A549 (cell line): Measurements from ENCODE around the gene TCHHL1. TPM values are rescaled to one million over a fixed set of nuclear protein-coding genes. Genes with fewer than 3 reads are reported as not detected.

Source experiments
- ATAC-seq, 2 experiments: fragments of 200-7000 bp in 1 of 2; fragments of >200 bp in 1 of 2; cut with Nextera tagmentation in 1 of 2; cut with Tn5 transposase in 1 of 2; 3 replicates each; pipeline versions ENCODE4 v1.8.0 to v1.9.1; 2018 to 2020; ENCODE audit warnings: mild to moderate bottlenecking in 1 of 2, moderate library complexity in 1 of 2
- CTCF ChIA-PET: fragments of 300-600 bp; sonication (Branson Sonifier 250); formaldehyde crosslinking; extraction: SDS; loops from one replicate; lab custom pipeline; 2021; ENCODE audit warnings: antibody characterized with exemption, inconsistent platforms; lab: Yijun Ruan, JAX
- POLR2A ChIA-PET: fragments of 350-600 bp; formaldehyde crosslinking; extraction: SDS; loops from one replicate; lab custom pipeline; 2021; ENCODE audit warnings: antibody characterized with exemption, inconsistent platforms; lab: Yijun Ruan, JAX
- DNase-seq, 2 experiments: peaks; one replicate each; pipeline versions ENCODE4 v3.0.0 to v3.0.0-alpha.2; 2011 to 2016; ENCODE audit warnings: low read depth in 1 of 2, low spot score in 1 of 2
- FAIRE-seq: peaks from 2 replicates; lab custom pipeline; 2011; peaks lifted over from hg19 to GRCh38; lab: Jason Lieb, UNC
- H3K27ac ChIP-seq, 2 experiments: fragments of >200 bp; sonication (Bioruptor Twin); formaldehyde crosslinking; 3 replicates each; pipeline ENCODE4 v1.5.1; 2016 to 2017
- H3K4me1 ChIP-seq: fragments of >200 bp; sonication (Bioruptor Twin); formaldehyde crosslinking; 3 replicates; pipeline ENCODE4 v1.6.1; 2016
- H3K4me2 ChIP-seq: fragments of >200 bp; sonication (Bioruptor Twin); formaldehyde crosslinking; 3 replicates; pipeline ENCODE4 v1.6.1; 2016
- H3K4me3 ChIP-seq: fragments of >200 bp; sonication (Bioruptor Twin); formaldehyde crosslinking; 3 replicates; pipeline ENCODE4 v1.5.1; 2016
- H3K9me3 ChIP-seq: fragments of >200 bp; sonication (Bioruptor Twin); formaldehyde crosslinking; 3 replicates; pipeline ENCODE4 v1.6.1; 2016
- BCL3 ChIP-seq: fragments of >200 bp; sonication (Bioruptor Twin); formaldehyde crosslinking; IDR thresholded peaks from 3 replicates; pipeline ENCODE4 v1.6.1; 2016
- CHD2 ChIP-seq: fragments of 150-350 bp; IDR thresholded peaks from 2 replicates; pipeline ENCODE4 v1.6.1; 2014; ENCODE audit warnings: low read length; ENCODE audit not compliant: partially characterized antibody
- CHD4 ChIP-seq: fragments of 200-600 bp; sonication (generic); IDR thresholded peaks from 2 replicates; pipeline ENCODE4 v1.6.1; 2016; ENCODE audit warnings: antibody characterized with exemption, mild to moderate bottlenecking, borderline replicate concordance
- CTCF ChIP-seq: fragments of >200 bp; sonication (Bioruptor Twin); formaldehyde crosslinking; IDR thresholded peaks from 3 replicates; pipeline ENCODE4 v1.5.1; 2016
- EP300 ChIP-seq, 2 experiments: fragments of >200 bp; sonication (Bioruptor Twin); formaldehyde crosslinking; IDR thresholded peaks; 2 replicates in 1 of 2; 3 replicates in 1 of 2; pipeline ENCODE4 v1.6.1; 2016 to 2017
- ESRRA ChIP-seq: fragments of 150-350 bp; IDR thresholded peaks from 2 replicates; pipeline ENCODE4 v1.6.1; 2014; ENCODE audit warnings: mild to moderate bottlenecking, low read length, borderline replicate concordance
- FOSB ChIP-seq: fragments of 250-450 bp; sonication (Bioruptor Pico); IDR thresholded peaks from 2 replicates; pipeline ENCODE4 v1.5.0; 2020; ENCODE audit warnings: mild to moderate bottlenecking, moderate library complexity
- FOSL2 ChIP-seq, 2 experiments: fragments of 450-650 bp in 1 of 2; fragments of >200 bp in 1 of 2; sonication (Bioruptor Twin) in 1 of 2; formaldehyde crosslinking; IDR thresholded peaks; 2 replicates each; pipeline versions ENCODE4 v1.5.0 to v1.6.1; 2016 to 2020; ENCODE audit warnings: mild to moderate bottlenecking in 1 of 2, moderate library complexity in 1 of 2
- GATA3 ChIP-seq: IDR thresholded peaks from 2 replicates; pipeline ENCODE4 v1.6.1; 2012; ENCODE audit warnings: borderline replicate concordance
- HEYL ChIP-seq: fragments of 250-450 bp; sonication (Bioruptor Pico); IDR thresholded peaks from 2 replicates; pipeline ENCODE4 v1.8.0; 2021; ENCODE audit warnings: mild to moderate bottlenecking, moderate library complexity
- HMGXB4 ChIP-seq: fragments of 250-450 bp; sonication (Bioruptor Pico); IDR thresholded peaks from 2 replicates; pipeline ENCODE4 v1.5.0; 2021; ENCODE audit warnings: mild to moderate bottlenecking, moderate library complexity, borderline replicate concordance
- HOXB5 ChIP-seq: fragments of 250-450 bp; sonication (Bioruptor Pico); IDR thresholded peaks from 2 replicates; pipeline ENCODE4 v1.5.0; 2020; ENCODE audit warnings: mild to moderate bottlenecking, moderate library complexity
- JUNB ChIP-seq: fragments of >200 bp; sonication (Bioruptor Twin); formaldehyde crosslinking; IDR thresholded peaks from 2 replicates; pipeline ENCODE4 v1.6.1; 2016
- KDM1A ChIP-seq: fragments of 200-600 bp; sonication (generic); IDR thresholded peaks from 2 replicates; pipeline ENCODE4 v1.6.1; 2016; ENCODE audit warnings: low read depth, mild to moderate bottlenecking
- KDM5A ChIP-seq: fragments of 200-600 bp; sonication (generic); IDR thresholded peaks from 2 replicates; pipeline ENCODE4 v1.6.1; 2016; ENCODE audit warnings: antibody characterized with exemption, mild to moderate bottlenecking
- MAX ChIP-seq: IDR thresholded peaks from 2 replicates; pipeline ENCODE4 v1.6.1; 2012
- MYC ChIP-seq: IDR thresholded peaks from 2 replicates; pipeline ENCODE4 v1.6.1; 2012; ENCODE audit warnings: mild to moderate bottlenecking, inconsistent platforms, low read length, improper control_type of control experiment, borderline replicate concordance
- NFE2L2 ChIP-seq: fragments of 150-350 bp; conservative IDR thresholded peaks from 2 replicates; pipeline ENCODE4 v1.6.1; 2014; ENCODE audit warnings: low read length
- NPAS2 ChIP-seq: fragments of 250-450 bp; sonication (Bioruptor Pico); IDR thresholded peaks from 2 replicates; pipeline ENCODE4 v1.8.0; 2022; ENCODE audit warnings: mild to moderate bottlenecking, moderate library complexity, borderline replicate concordance
- NR3C1 ChIP-seq: fragments of >200 bp; sonication (Bioruptor Twin); formaldehyde crosslinking; IDR thresholded peaks from 3 replicates; pipeline ENCODE4 v1.6.1; 2017
- POLR2A ChIP-seq: IDR thresholded peaks from 2 replicates; pipeline ENCODE4 v1.6.1; 2012; ENCODE audit warnings: mild to moderate bottlenecking, low read length
- RAD21 ChIP-seq, 2 experiments: fragments of >200 bp in 1 of 2; sonication (Bioruptor Twin) in 1 of 2; formaldehyde crosslinking in 1 of 2; IDR thresholded peaks in 1 of 2; conservative IDR thresholded peaks in 1 of 2; 2 replicates in 1 of 2; 3 replicates in 1 of 2; pipeline ENCODE4 v1.6.1; 2012 to 2018; ENCODE audit warnings: inconsistent platforms in 1 of 2
- RFX5 ChIP-seq: fragments of 450-650 bp; IDR thresholded peaks from 2 replicates; pipeline ENCODE4 v1.7.1; 2014; ENCODE audit warnings: antibody characterized with exemption, mild to moderate bottlenecking, moderate library complexity
- TFCP2L1 ChIP-seq: fragments of 250-450 bp; sonication (Bioruptor Pico); IDR thresholded peaks from 2 replicates; pipeline ENCODE4 v1.5.0; 2021; ENCODE audit warnings: mild to moderate bottlenecking
- TP53 ChIP-seq: fragments of 250-450 bp; sonication (Bioruptor Pico); IDR thresholded peaks from 2 replicates; pipeline ENCODE4 v1.5.0; 2021; ENCODE audit warnings: mild to moderate bottlenecking, moderate library complexity
- ZFP36 ChIP-seq: fragments of 450-650 bp; IDR thresholded peaks from 2 replicates; pipeline ENCODE4 v1.6.1; 2014; ENCODE audit warnings: borderline replicate concordance; ENCODE audit not compliant: partially characterized antibody
- ZSCAN20 ChIP-seq: fragments of 250-450 bp; sonication (Bioruptor Pico); IDR thresholded peaks from 2 replicates; pipeline ENCODE4 v1.8.0; 2022; ENCODE audit warnings: mild to moderate bottlenecking, moderate library complexity
- polyA plus RNA-seq, 4 experiments: library from polyadenylated mRNA; depleted of rRNA in 3 of 4; stranded (reverse); fragments of >200 nt; fragmentation: RNase III in 1 of 4; extraction: RNeasy Plus Mini Kit Qiagen cat#74134 plus additional on column Dnase treatment in 1 of 4; gene quantifications; 2 replicates in 3 of 4; 3 replicates in 1 of 4; pipeline ENCODE4 v1.2.3, GENCODE V29; 2011 to 2017
- TF ChIP-seq, protein P1 (sequence below): IDR thresholded peaks from 2 replicates; pipeline ENCODE4 v1.6.1; 2012
- TF ChIP-seq, protein P2 (sequence below): fragments of 200-600 bp; sonication (generic); IDR thresholded peaks from 2 replicates; pipeline ENCODE4 v1.6.1; 2016; ENCODE audit warnings: antibody characterized with exemption, mild to moderate bottlenecking, moderate library complexity

Gene TCHHL1
- polyA plus RNA-seq, 2 of the 4 experiments (the other 2 are of a cell fraction), result not detected

- CTCF ChIA-PET, result interaction anchor here (1.0 to 13.5 kb wide), 3 partner anchors 20 to 51 kb away, joined by 4 to 357 read pairs (median 5); no protein-coding TSS in a partner anchor
- FAIRE-seq (no peak), DNase-seq (no peak), ATAC-seq (no peak)
- Histone ChIP-seq H3K4me2 (no peak overlapping the region), H3K9me3 (peaks cover 4% of the 10 kb centered on the region; the same call in 2 of the 3 replicates), H3K4me1 (no peaks in the 10 kb centered on the region), H3K4me3 (no peak overlapping the region), H3K27ac (no peak overlapping the region)
- TF ChIP-seq ESRRA (no peak), CHD4 (no peak), JUNB (no peak), TFCP2L1 (CRISPR knock-in tag) (no peak), TP53 (CRISPR knock-in tag) (no peak), CHD2 (no peak), POLR2A (no peak), ZSCAN20 (CRISPR knock-in tag) (no peak), KDM1A (no peak), NR3C1 (no peak), HOXB5 (CRISPR knock-in tag) (no peak), NPAS2 (CRISPR knock-in tag) (no peak)
- TF ChIP-seq, protein P1, sequence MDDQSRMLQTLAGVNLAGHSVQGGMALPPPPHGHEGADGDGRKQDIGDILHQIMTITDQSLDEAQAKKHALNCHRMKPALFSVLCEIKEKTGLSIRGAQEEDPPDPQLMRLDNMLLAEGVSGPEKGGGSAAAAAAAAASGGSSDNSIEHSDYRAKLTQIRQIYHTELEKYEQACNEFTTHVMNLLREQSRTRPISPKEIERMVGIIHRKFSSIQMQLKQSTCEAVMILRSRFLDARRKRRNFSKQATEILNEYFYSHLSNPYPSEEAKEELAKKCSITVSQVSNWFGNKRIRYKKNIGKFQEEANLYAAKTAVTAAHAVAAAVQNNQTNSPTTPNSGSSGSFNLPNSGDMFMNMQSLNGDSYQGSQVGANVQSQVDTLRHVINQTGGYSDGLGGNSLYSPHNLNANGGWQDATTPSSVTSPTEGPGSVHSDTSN, result no peak
- POLR2A ChIA-PET, result no interaction called here
These were observed 41.3 kb upstream of the TCHHL1 start for GRCh38 chr1:152130186-152130585.

DNA sequence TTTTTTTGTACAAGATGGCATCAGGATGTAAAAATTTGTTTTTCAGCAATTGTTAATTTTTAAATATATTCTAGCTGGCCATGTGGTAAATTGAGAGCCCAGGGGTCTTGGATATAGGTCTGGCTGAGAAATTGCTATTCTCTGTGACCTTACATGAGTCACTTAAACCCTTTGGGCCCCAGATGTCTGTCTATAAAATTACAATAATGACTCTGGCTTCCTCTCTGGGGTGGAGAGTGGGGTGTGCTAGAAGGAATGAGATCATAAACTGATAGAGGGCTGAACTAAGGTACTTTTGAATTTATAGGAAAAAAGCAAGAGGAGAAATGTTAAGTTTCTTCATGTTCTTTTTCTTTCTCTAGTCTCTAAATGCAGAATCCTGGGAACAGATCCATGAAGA, 38.8 kb upstream of the TCHHL1 start:
- FAIRE-seq (no peak), ATAC-seq (no peak), DNase-seq (no peak)
- H3K9me3 ChIP-seq, result no peaks in the 10 kb centered on the region; the same call in 2 of the 3 replicates
- ChIA-PET POLR2A (no interaction called here), CTCF (no interaction called here)
- H3K4me2 ChIP-seq, result no peak overlapping the region
- TF ChIP-seq BCL3, result no peak
- no peak for TF ChIP-seq TFCP2L1 (CRISPR knock-in tag)
- TF ChIP-seq FOSL2 (IDR thresholded peaks at IDR 0.05), result no peak
- no peak for TF ChIP-seq FOSL2 (CRISPR knock-in tag; IDR thresholded peaks at IDR 0.05)
- TF ChIP-seq JUNB, result no peak
- TF ChIP-seq ZFP36, result no peak
- no peak for TF ChIP-seq RFX5
- no peak for TF ChIP-seq NFE2L2
- no peak for TF ChIP-seq POLR2A
- no peak for TF ChIP-seq KDM5A
- TF ChIP-seq RAD21 (conservative IDR thresholded peaks at IDR 0.05 in 1 of 2, IDR thresholded peaks at IDR 0.05 in 1 of 2), result no peak
- no peak for TF ChIP-seq FOSB (CRISPR knock-in tag)
- TF ChIP-seq CTCF, result no peak
- no peak for TF ChIP-seq EP300 (IDR thresholded peaks at IDR 0.05)
- TF ChIP-seq HEYL (CRISPR knock-in tag), result no peak
- no peak for TF ChIP-seq MYC
- no peak for TF ChIP-seq GATA3
- no peak for TF ChIP-seq HMGXB4
- TF ChIP-seq, protein P2, sequence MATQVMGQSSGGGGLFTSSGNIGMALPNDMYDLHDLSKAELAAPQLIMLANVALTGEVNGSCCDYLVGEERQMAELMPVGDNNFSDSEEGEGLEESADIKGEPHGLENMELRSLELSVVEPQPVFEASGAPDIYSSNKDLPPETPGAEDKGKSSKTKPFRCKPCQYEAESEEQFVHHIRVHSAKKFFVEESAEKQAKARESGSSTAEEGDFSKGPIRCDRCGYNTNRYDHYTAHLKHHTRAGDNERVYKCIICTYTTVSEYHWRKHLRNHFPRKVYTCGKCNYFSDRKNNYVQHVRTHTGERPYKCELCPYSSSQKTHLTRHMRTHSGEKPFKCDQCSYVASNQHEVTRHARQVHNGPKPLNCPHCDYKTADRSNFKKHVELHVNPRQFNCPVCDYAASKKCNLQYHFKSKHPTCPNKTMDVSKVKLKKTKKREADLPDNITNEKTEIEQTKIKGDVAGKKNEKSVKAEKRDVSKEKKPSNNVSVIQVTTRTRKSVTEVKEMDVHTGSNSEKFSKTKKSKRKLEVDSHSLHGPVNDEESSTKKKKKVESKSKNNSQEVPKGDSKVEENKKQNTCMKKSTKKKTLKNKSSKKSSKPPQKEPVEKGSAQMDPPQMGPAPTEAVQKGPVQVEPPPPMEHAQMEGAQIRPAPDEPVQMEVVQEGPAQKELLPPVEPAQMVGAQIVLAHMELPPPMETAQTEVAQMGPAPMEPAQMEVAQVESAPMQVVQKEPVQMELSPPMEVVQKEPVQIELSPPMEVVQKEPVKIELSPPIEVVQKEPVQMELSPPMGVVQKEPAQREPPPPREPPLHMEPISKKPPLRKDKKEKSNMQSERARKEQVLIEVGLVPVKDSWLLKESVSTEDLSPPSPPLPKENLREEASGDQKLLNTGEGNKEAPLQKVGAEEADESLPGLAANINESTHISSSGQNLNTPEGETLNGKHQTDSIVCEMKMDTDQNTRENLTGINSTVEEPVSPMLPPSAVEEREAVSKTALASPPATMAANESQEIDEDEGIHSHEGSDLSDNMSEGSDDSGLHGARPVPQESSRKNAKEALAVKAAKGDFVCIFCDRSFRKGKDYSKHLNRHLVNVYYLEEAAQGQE, result no peak
- no peak for TF ChIP-seq MAX
- H3K27ac ChIP-seq, result no peak overlapping the region
- H3K4me1 ChIP-seq, result no peaks in the 10 kb centered on the region
- H3K4me3 ChIP-seq, result no peak overlapping the region
